ENCODE results near the gene GNAI3.

Gene GNAI3

DNA sequence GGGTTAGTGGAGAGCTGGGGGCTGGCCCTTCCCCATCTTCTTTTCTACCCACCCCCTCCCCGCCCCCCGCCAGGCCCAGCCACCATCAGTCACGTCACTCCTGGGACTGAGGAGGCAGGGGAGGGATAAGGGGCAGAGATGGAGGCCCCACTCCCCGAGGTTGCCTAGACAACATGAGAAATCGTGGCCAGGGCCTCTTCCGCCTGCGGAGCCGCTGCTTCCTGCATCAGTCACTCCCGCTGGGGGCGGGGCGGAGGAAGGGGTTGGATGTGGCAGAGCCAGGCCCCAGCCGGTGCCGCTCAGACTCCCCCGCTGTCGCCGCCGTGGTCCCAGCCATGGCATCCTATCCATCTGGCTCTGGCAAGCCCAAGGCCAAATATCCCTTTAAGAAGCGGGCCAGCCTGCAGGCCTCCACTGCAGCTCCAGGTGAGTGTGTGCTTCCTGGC is 72.4 kb downstream of the GNAI3 start (continued):
- TF ChIP-seq PRDM10 (tag by site-specific recombination; IDR thresholded peaks at IDR 0.05) (peak; percentile 89), ZFP3 (tag by site-specific recombination; IDR thresholded peaks at IDR 0.05; ENCODE audit: low read depth) (no peak), ZIC2 (tag by site-specific recombination; IDR thresholded peaks at IDR 0.05) (peak; percentile 45)

- no peak overlapping the region; the same call in 1 of the 2 replicates for H3K27ac ChIP-seq (ENCODE audit: extremely low read depth, low read depth, low read length)
Observed at GRCh38 chr1:109621379-109622136, 73.1 kb downstream of the GNAI3 start.

GRCh38 chr1:109622137-109622892 is 73.9 kb downstream of the GNAI3 start:
- peaks cover 0 to 23% of the 10 kb centered on the region in 2 experiments; a peak in 2 of 3 replicates for H3K36me3 ChIP-seq (ENCODE audit: control insufficient read depth in 2 of 2, insufficient read depth in 1 of 2, low read length in 2 of 2)
- H3K9me3 ChIP-seq (ENCODE audit: control insufficient read depth, insufficient read depth, low read depth, low read length): no peaks in the 10 kb centered on the region
- POLR2A ChIA-PET: interaction anchor here (1.2 kb wide), 1 partner anchor 74 kb away, joined by 3 read pairs; the partner anchor contains the start of gene GNAI3
- peaks cover 4% of the 10 kb centered on the region; the same call in 1 of the 2 replicates for H3K4me1 ChIP-seq (ENCODE audit: control insufficient read depth, insufficient read depth, low read length)
- no peak overlapping the region for H3K27ac ChIP-seq (ENCODE audit: extremely low read depth, low read depth, low read length)
- CTCF ChIA-PET: interaction anchor here (0.6 to 1.1 kb wide), 3 partner anchors 76 to 491 kb away, joined by 3 to 4 read pairs (median 3); no protein-coding TSS in a partner anchor
- H3K4me3 ChIP-seq (ENCODE audit: low read depth, low read length): no peak overlapping the region
- TF ChIP-seq KLF1 (tag by site-specific recombination; IDR thresholded peaks at IDR 0.05) (no peak), ZNF521 (tag by site-specific recombination; IDR thresholded peaks at IDR 0.05) (no peak), ZSCAN18 (tag by site-specific recombination; IDR thresholded peaks at IDR 0.05) (no peak), ZBTB10 (tag by site-specific recombination; IDR thresholded peaks at IDR 0.05) (no peak), WT1 (tag by site-specific recombination; IDR thresholded peaks at IDR 0.05) (no peak)
- TF ChIP-seq, protein P1, sequence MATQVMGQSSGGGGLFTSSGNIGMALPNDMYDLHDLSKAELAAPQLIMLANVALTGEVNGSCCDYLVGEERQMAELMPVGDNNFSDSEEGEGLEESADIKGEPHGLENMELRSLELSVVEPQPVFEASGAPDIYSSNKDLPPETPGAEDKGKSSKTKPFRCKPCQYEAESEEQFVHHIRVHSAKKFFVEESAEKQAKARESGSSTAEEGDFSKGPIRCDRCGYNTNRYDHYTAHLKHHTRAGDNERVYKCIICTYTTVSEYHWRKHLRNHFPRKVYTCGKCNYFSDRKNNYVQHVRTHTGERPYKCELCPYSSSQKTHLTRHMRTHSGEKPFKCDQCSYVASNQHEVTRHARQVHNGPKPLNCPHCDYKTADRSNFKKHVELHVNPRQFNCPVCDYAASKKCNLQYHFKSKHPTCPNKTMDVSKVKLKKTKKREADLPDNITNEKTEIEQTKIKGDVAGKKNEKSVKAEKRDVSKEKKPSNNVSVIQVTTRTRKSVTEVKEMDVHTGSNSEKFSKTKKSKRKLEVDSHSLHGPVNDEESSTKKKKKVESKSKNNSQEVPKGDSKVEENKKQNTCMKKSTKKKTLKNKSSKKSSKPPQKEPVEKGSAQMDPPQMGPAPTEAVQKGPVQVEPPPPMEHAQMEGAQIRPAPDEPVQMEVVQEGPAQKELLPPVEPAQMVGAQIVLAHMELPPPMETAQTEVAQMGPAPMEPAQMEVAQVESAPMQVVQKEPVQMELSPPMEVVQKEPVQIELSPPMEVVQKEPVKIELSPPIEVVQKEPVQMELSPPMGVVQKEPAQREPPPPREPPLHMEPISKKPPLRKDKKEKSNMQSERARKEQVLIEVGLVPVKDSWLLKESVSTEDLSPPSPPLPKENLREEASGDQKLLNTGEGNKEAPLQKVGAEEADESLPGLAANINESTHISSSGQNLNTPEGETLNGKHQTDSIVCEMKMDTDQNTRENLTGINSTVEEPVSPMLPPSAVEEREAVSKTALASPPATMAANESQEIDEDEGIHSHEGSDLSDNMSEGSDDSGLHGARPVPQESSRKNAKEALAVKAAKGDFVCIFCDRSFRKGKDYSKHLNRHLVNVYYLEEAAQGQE (tag by site-specific recombination; IDR thresholded peaks at IDR 0.05): no peak
- TF ChIP-seq, protein P2, sequence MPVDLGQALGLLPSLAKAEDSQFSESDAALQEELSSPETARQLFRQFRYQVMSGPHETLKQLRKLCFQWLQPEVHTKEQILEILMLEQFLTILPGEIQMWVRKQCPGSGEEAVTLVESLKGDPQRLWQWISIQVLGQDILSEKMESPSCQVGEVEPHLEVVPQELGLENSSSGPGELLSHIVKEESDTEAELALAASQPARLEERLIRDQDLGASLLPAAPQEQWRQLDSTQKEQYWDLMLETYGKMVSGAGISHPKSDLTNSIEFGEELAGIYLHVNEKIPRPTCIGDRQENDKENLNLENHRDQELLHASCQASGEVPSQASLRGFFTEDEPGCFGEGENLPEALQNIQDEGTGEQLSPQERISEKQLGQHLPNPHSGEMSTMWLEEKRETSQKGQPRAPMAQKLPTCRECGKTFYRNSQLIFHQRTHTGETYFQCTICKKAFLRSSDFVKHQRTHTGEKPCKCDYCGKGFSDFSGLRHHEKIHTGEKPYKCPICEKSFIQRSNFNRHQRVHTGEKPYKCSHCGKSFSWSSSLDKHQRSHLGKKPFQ (tag by site-specific recombination; IDR thresholded peaks at IDR 0.05): no peak

More at GRCh38 chr1:109621379-109622136, 73.1 kb downstream of the GNAI3 start:
- H3K4me1 ChIP-seq (ENCODE audit: control insufficient read depth, insufficient read depth, low read length): peaks cover 4% of the 10 kb centered on the region; the same call in 1 of the 2 replicates
- H3K9me3 ChIP-seq (ENCODE audit: control insufficient read depth, insufficient read depth, low read depth, low read length): no peaks in the 10 kb centered on the region
- H3K36me3 ChIP-seq (ENCODE audit: control insufficient read depth in 2 of 2, insufficient read depth in 1 of 2, low read length in 2 of 2): peaks cover 0 to 15% of the 10 kb centered on the region in 2 experiments; a peak in 1 of 3 replicates
- peak overlapping the region; percentile 73 for H3K4me3 ChIP-seq (ENCODE audit: low read depth, low read length)
- ChIA-PET CTCF (interaction anchor here (1.1 kb wide), 1 partner anchor 90 kb away, joined by 4 read pairs; no protein-coding TSS in a partner anchor), POLR2A (interaction anchor here (1.2 kb wide), 1 partner anchor 73 kb away, joined by 3 read pairs; the partner anchor contains the start of gene GNAI3)
- no peak for TF ChIP-seq TRIM28 (IDR thresholded peaks at IDR 0.05; ENCODE audit: borderline replicate concordance, low read length)
- TF ChIP-seq ZNF621 (tag by site-specific recombination; IDR thresholded peaks at IDR 0.05): no peak
- no peak for TF ChIP-seq ZNF37A (tag by site-specific recombination; IDR thresholded peaks at IDR 0.05)
- no peak for TF ChIP-seq ZBTB7A (tag by site-specific recombination; IDR thresholded peaks at IDR 0.05; ENCODE audit: low read depth)
- TF ChIP-seq ZNF837 (tag by site-specific recombination; IDR thresholded peaks at IDR 0.05): no peak
- no peak for TF ChIP-seq ZNF521 (tag by site-specific recombination; IDR thresholded peaks at IDR 0.05)
- TF ChIP-seq ZNF747 (tag by site-specific recombination; IDR thresholded peaks at IDR 0.05): no peak
- TF ChIP-seq ZNF530 (tag by site-specific recombination; IDR thresholded peaks at IDR 0.05; ENCODE audit: low read depth): no peak
- no peak for TF ChIP-seq ZNF610 (tag by site-specific recombination; IDR thresholded peaks at IDR 0.05; ENCODE audit: borderline replicate concordance)
- no peak for TF ChIP-seq ZFP37 (tag by site-specific recombination; IDR thresholded peaks at IDR 0.05)
- no peak for TF ChIP-seq ZNF514 (tag by site-specific recombination; IDR thresholded peaks at IDR 0.05)
- TF ChIP-seq BCL11B (tag by site-specific recombination; IDR thresholded peaks at IDR 0.05; ENCODE audit: low read depth): no peak
- no peak for TF ChIP-seq ZNF202 (tag by site-specific recombination; IDR thresholded peaks at IDR 0.05; ENCODE audit: borderline replicate concordance)
- no peak for TF ChIP-seq BCL11A (tag by site-specific recombination; IDR thresholded peaks at IDR 0.05; ENCODE audit: low read depth)
- TF ChIP-seq ZNF624 (tag by site-specific recombination; IDR thresholded peaks at IDR 0.05): no peak
- no peak for TF ChIP-seq ZNF777 (tag by site-specific recombination; IDR thresholded peaks at IDR 0.05; ENCODE audit: borderline replicate concordance)
